CD14-positive monocyte (primary cell): ENCODE measurements around the gene SLC35E3. TPM values are rescaled to one million over a fixed set of nuclear protein-coding genes. Genes with fewer than 3 reads are reported as not detected.

Experiments used
- DNase-seq, 3 donors: peaks; one replicate each; pipeline ENCODE4 v3.0.0-alpha.2; 2011 to 2022
- H2AFZ ChIP-seq: 2 replicates; pipeline ENCODE4 v1.6.0; 2012; ENCODE audit warnings: mild to moderate bottlenecking, low read depth, low read length, inconsistent platforms; ENCODE audit not compliant: insufficient read depth, poor library complexity, severe bottlenecking
- H3K27ac ChIP-seq, 2 donors: 1 replicate in 1 of 2; 2 replicates in 1 of 2; pipeline ENCODE4 v1.5.1; 2012 to 2013; ENCODE audit warnings: low read length in 2 of 2, control low read depth in 1 of 2, inconsistent platforms in 1 of 2, low read depth in 1 of 2, mild to moderate bottlenecking in 1 of 2
- H3K27me3 ChIP-seq, 2 donors: one replicate each; pipeline versions ENCODE4 v1.6.0 to v1.6.1; 2011 to 2013; ENCODE audit warnings: low read length in 2 of 2; ENCODE audit not compliant: control insufficient read depth in 2 of 2, insufficient read depth in 2 of 2
- H3K36me3 ChIP-seq, 2 donors: replicated peaks in 1 of 2; 1 replicate in 1 of 2; 2 replicates in 1 of 2; pipeline versions ENCODE4 v1.5.1 to v1.6.1; 2012 to 2013; ENCODE audit warnings: low read length in 2 of 2, control low read depth in 1 of 2, inconsistent platforms in 1 of 2, mild to moderate bottlenecking in 1 of 2; ENCODE audit not compliant: insufficient read depth in 2 of 2, control insufficient read depth in 1 of 2
- H3K4me1 ChIP-seq, 2 donors: 1 replicate in 1 of 2; 2 replicates in 1 of 2; pipeline versions ENCODE4 v1.5.1 to v1.6.1; 2012 to 2013; ENCODE audit warnings: low read length in 2 of 2, control low read depth in 1 of 2, inconsistent platforms in 1 of 2, mild to moderate bottlenecking in 1 of 2, moderate library complexity in 1 of 2; ENCODE audit not compliant: insufficient read depth in 2 of 2, control insufficient read depth in 1 of 2
- H3K4me2 ChIP-seq: replicated peaks from 2 replicates; pipeline ENCODE3; 2012; ENCODE audit warnings: low read length, moderate library complexity, mild to moderate bottlenecking; ENCODE audit not compliant: poor library complexity, severe bottlenecking; ENCODE audit errors: extremely low read depth
- H3K4me3 ChIP-seq, 3 experiments: fragments of 200-600 bp in 1 of 3; sonication (generic) in 1 of 3; replicated peaks in 1 of 3; 1 replicate in 2 of 3; 2 replicates in 1 of 3; pipeline ENCODE4 v1.5.1; 2011 to 2013; ENCODE audit warnings: low read length in 3 of 3, mild to moderate bottlenecking in 3 of 3, control low read depth in 2 of 3, low read depth in 2 of 3, inconsistent platforms in 1 of 3, moderate library complexity in 1 of 3
- H3K79me2 ChIP-seq: 2 replicates; pipeline ENCODE4 v1.6.0; 2012; ENCODE audit warnings: mild to moderate bottlenecking, control low read depth, inconsistent platforms, low read length, moderate library complexity; ENCODE audit not compliant: insufficient read depth
- H3K9ac ChIP-seq: 2 replicates; pipeline ENCODE4 v1.6.0; 2017; ENCODE audit warnings: low read length, mild to moderate bottlenecking; ENCODE audit not compliant: insufficient read depth, poor library complexity, severe bottlenecking
- H3K9me3 ChIP-seq, 2 donors: replicated peaks in 1 of 2; 1 replicate in 1 of 2; 2 replicates in 1 of 2; pipeline versions ENCODE4 v1.5.1 to v1.6.1; 2012 to 2013; ENCODE audit warnings: low read length in 2 of 2, control low read depth in 1 of 2; ENCODE audit not compliant: control insufficient read depth in 1 of 2, insufficient read depth in 1 of 2
- H4K20me1 ChIP-seq: 2 replicates; pipeline ENCODE4 v1.6.0; 2012; ENCODE audit warnings: mild to moderate bottlenecking, low read length, control low read depth, moderate library complexity; ENCODE audit not compliant: insufficient read depth
- H3K27ac Mint-ChIP-seq, 7 donors: one replicate each; pipeline ENCODE4 v1.8.0; 2020; ENCODE audit warnings: mild to moderate bottlenecking in 7 of 7, mixed read lengths in 7 of 7, moderate library complexity in 6 of 7, inconsistent platforms in 2 of 7
- H3K27me3 Mint-ChIP-seq, 3 donors: one replicate each; pipeline ENCODE4 v1.8.0; 2021 to 2022; ENCODE audit warnings: low read depth in 3 of 3, mild to moderate bottlenecking in 3 of 3, mixed read lengths in 3 of 3, moderate library complexity in 3 of 3, inconsistent platforms in 1 of 3
- H3K36me3 Mint-ChIP-seq, 2 donors: one replicate each; pipeline ENCODE4 v1.8.0; 2020; ENCODE audit warnings: mixed read lengths in 2 of 2, inconsistent platforms in 1 of 2, mild to moderate bottlenecking in 1 of 2
- H3K4me1 Mint-ChIP-seq: one replicate; pipeline ENCODE4 v1.8.0; 2020; ENCODE audit warnings: mild to moderate bottlenecking, mixed read lengths
- H3K4me3 Mint-ChIP-seq, 2 donors: one replicate each; pipeline ENCODE4 v1.8.0; 2020; ENCODE audit warnings: mild to moderate bottlenecking in 2 of 2, mixed read lengths in 2 of 2, moderate library complexity in 1 of 2
- H3K9me3 Mint-ChIP-seq, 7 donors: one replicate each; pipeline ENCODE4 v1.8.0; 2020 to 2022; ENCODE audit warnings: mixed read lengths in 7 of 7, mild to moderate bottlenecking in 6 of 7, moderate library complexity in 6 of 7, inconsistent platforms in 2 of 7
- WGBS: methylation state at CpG from one replicate; pipeline ENCODE4 v1.1.5; 2013; ENCODE audit warnings: missing lambda C conversion rate; ENCODE audit not compliant: insufficient coverage; 5-methylcytosine and 5-hydroxymethylcytosine counted together
- intact Hi-C, 2 donors: fragments of 100-400 bp; cut with micrococcal nuclease; formaldehyde crosslinking; loops; one replicate each; pipeline versions ENCODE4 v1.15.0 to v1.15.1; 2023
- polyA plus RNA-seq, 3 donors: library from polyadenylated mRNA; depleted of rRNA in 1 of 3; unstranded in 2 of 3; stranded (reverse) in 1 of 3; fragments of 300-500 nt in 2 of 3; fragments of >200 nt in 1 of 3; fragmentation: Illumina TruSeq in 2 of 3; gene quantifications; 1 replicate in 2 of 3; 2 replicates in 1 of 3; pipeline ENCODE4 v1.2.3, GENCODE V29; 2012 to 2021
- TF ChIP-seq, protein P1 (sequence below): fragments of 200-600 bp; IDR thresholded peaks from one replicate; pipeline ENCODE4 v1.8.0; 2022; ENCODE audit warnings: antibody characterized with exemption, mild to moderate bottlenecking

The SLC35E3 gene
- polyA plus RNA-seq, 3 donors, result 4.3 to 12.4 (median 10.9) TPM

DNA sequence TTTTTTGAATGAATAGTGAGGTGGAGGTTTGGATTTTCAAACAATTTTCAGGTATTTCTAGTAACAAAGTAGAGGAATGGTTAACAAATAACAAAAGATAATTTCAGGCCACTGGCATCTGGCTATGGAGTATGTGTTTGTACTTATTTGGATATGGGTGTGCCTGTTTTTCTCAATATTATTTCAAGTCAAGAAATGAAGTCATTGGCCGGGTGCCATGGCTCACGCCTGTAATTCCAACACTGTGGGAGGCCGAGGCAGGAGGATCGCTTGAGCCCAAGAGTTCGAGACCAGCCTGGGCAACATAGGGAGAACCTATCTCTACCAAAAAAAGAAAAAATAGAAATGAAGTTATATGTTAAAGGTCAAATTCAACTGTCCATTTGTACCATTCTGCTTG, 13.9 kb downstream of the SLC35E3 start:
- DNase-seq, result no peak
- Mint-ChIP-seq H3K27me3 (peaks cover 0 to 2% (median 0%) of the 10 kb centered on the region in 3 donors), H3K9me3 (no peaks in the 10 kb centered on the region), H3K36me3 (peaks cover 58 to 83% of the 10 kb centered on the region in 2 donors), H3K4me1 (no peaks in the 10 kb centered on the region), H3K4me3 (no peak overlapping the region), H3K27ac (peak overlapping the region in 2 of 7 donors; percentile 48 to 75)
- H2AFZ ChIP-seq, result no peak overlapping the region
- intact Hi-C loops, result no loop called here
- no CpG with 5 or more reads among the region's 5 CpGs for WGBS
- H3K27me3 ChIP-seq, result no peaks in the 10 kb centered on the region
- no peaks in the 10 kb centered on the region for H3K4me1 ChIP-seq
- H3K9me3 ChIP-seq, result no peaks in the 10 kb centered on the region
- no peak overlapping the region for H3K27ac ChIP-seq
- no peak overlapping the region for H3K4me3 ChIP-seq
- TF ChIP-seq, protein P1, sequence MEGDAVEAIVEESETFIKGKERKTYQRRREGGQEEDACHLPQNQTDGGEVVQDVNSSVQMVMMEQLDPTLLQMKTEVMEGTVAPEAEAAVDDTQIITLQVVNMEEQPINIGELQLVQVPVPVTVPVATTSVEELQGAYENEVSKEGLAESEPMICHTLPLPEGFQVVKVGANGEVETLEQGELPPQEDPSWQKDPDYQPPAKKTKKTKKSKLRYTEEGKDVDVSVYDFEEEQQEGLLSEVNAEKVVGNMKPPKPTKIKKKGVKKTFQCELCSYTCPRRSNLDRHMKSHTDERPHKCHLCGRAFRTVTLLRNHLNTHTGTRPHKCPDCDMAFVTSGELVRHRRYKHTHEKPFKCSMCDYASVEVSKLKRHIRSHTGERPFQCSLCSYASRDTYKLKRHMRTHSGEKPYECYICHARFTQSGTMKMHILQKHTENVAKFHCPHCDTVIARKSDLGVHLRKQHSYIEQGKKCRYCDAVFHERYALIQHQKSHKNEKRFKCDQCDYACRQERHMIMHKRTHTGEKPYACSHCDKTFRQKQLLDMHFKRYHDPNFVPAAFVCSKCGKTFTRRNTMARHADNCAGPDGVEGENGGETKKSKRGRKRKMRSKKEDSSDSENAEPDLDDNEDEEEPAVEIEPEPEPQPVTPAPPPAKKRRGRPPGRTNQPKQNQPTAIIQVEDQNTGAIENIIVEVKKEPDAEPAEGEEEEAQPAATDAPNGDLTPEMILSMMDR, result no peak
- H4K20me1 ChIP-seq, result no peaks in the 10 kb centered on the region
- no peak overlapping the region for H3K4me2 ChIP-seq
- H3K9ac ChIP-seq, result no peak overlapping the region
- peaks cover 28 to 62% of the 10 kb centered on the region in 2 donors for H3K36me3 ChIP-seq
- H3K79me2 ChIP-seq, result no peaks in the 10 kb centered on the region

DNA sequence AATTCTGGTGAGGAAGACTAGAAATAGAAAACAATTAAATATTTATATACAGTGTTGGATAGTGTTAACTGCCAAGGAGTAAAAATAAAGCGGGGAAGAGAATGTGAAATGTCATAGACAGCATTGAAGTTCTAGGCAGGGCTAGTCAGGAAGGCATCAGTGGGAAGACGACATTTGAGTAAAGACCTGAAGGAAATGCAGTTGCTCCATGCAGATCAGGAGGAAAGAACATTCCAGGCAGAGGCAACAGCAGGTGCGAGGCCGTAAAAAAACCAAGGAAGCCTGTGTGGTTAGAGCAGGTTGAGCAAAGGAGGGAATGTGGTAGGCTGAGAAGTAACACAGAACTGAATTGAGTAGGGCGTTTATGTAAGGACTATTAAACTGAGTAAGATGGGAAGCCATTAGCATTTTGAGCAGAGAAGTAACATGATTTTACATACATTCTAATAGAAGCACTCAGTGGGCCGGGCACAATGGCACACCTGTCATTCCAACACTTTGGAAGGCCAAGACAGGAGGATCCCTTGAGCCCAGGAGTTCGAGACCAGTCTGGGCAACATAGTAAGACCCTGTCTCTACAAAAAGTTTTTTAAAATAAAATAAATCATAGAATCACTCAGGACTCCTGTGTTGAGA, 14.9 kb downstream of the SLC35E3 start:
- Histone ChIP-seq H3K27ac (no peak overlapping the region), H3K4me1 (no peaks in the 10 kb centered on the region), H4K20me1 (no peaks in the 10 kb centered on the region), H3K9me3 (no peaks in the 10 kb centered on the region), H2AFZ (no peak overlapping the region), H3K79me2 (no peaks in the 10 kb centered on the region), H3K4me3 (no peak overlapping the region), H3K4me2 (no peak overlapping the region), H3K27me3 (no peaks in the 10 kb centered on the region), H3K36me3 (peaks cover 21 to 56% of the 10 kb centered on the region in 2 donors), H3K9ac (no peak overlapping the region)
- Mint-ChIP-seq H3K9me3 (no peaks in the 10 kb centered on the region), H3K36me3 (peaks cover 53 to 78% of the 10 kb centered on the region in 2 donors), H3K4me3 (no peak overlapping the region), H3K27ac (no peak overlapping the region), H3K27me3 (peaks cover 0 to 2% (median 0%) of the 10 kb centered on the region in 3 donors), H3K4me1 (no peaks in the 10 kb centered on the region)
- intact Hi-C loops, result no loop called here
- DNase-seq, result no peak
- TF ChIP-seq, protein P1, result no peak
- 98% methylated on average over 4 of the region's 7 CpGs for WGBS
